Caco-2 (cell line): ENCODE data around the gene ZFP1. TPM values are rescaled to one million over a fixed set of nuclear protein-coding genes. Genes with fewer than 3 reads are reported as not detected.

ENCODE experiments used
- BruUV-seq: library from RNA; stranded (reverse); fragments of 400-500 nt; replicated peaks from 2 replicates; lab custom pipeline; 2021; lab: Mats Ljungman, UMichigan
- CTCF ChIA-PET: fragments of 300-600 bp; sonication (Branson Sonifier 250); formaldehyde crosslinking; loops from one replicate; lab custom pipeline; 2022; ENCODE audit warnings: antibody characterized with exemption; lab: Charles Lee
- POLR2A ChIA-PET: fragments of 300-600 bp; sonication (Branson Sonifier 250); formaldehyde crosslinking; loops from one replicate; lab custom pipeline; 2022; ENCODE audit warnings: antibody characterized with exemption; lab: Charles Lee
- DNase-seq, 2 experiments: peaks; one replicate each; pipeline versions ENCODE4 v3.0.0 to v3.0.0-alpha.2; 2020 to 2022
- H3K27me3 ChIP-seq: replicated peaks from 2 replicates; pipeline ENCODE4 v1.6.0; 2011; ENCODE audit warnings: low read length; ENCODE audit not compliant: control insufficient read depth, insufficient read depth
- H3K36me3 ChIP-seq: 2 replicates; pipeline ENCODE4 v1.5.1; 2011; ENCODE audit warnings: low read length; ENCODE audit not compliant: control insufficient read depth, insufficient read depth
- H3K4me1 ChIP-seq: fragments of 250-450 bp; sonication (Bioruptor Pico); 2 replicates; pipeline ENCODE4 v1.5.1; 2020; ENCODE audit warnings: mild to moderate bottlenecking
- H3K4me3 ChIP-seq: 2 replicates; pipeline ENCODE4 v1.5.1; 2011; ENCODE audit warnings: low read depth, mild to moderate bottlenecking, control low read depth, low read length
- H3K9me3 ChIP-seq: fragments of 250-450 bp; sonication (Bioruptor Pico); 2 replicates; pipeline ENCODE4 v1.5.1; 2020; ENCODE audit warnings: mild to moderate bottlenecking, moderate library complexity
- H3K27ac Mint-ChIP-seq: one replicate; pipeline ENCODE4 v1.8.0; 2022; ENCODE audit warnings: mixed read lengths; ENCODE audit not compliant: unreplicated experiment
- H3K27me3 Mint-ChIP-seq: one replicate; pipeline ENCODE4 v1.8.0; 2022; ENCODE audit warnings: mixed read lengths; ENCODE audit not compliant: insufficient read depth, unreplicated experiment
- H3K36me3 Mint-ChIP-seq: one replicate; pipeline ENCODE4 v1.8.0; 2022; ENCODE audit warnings: mild to moderate bottlenecking, mixed read lengths; ENCODE audit not compliant: insufficient read depth, unreplicated experiment
- H3K4me1 Mint-ChIP-seq: one replicate; pipeline ENCODE4 v1.8.0; 2022; ENCODE audit warnings: low read depth, mixed read lengths; ENCODE audit not compliant: unreplicated experiment
- H3K4me3 Mint-ChIP-seq: one replicate; pipeline ENCODE4 v1.8.0; 2022; ENCODE audit warnings: mild to moderate bottlenecking, moderate library complexity, mixed read lengths; ENCODE audit not compliant: unreplicated experiment
- H3K9me3 Mint-ChIP-seq: one replicate; pipeline ENCODE4 v1.8.0; 2022; ENCODE audit warnings: mixed read lengths; ENCODE audit not compliant: unreplicated experiment
- intact Hi-C: fragments of 100-400 bp; cut with micrococcal nuclease; formaldehyde crosslinking; loops from one replicate; pipeline ENCODE4 v1.10.0; 2022; ENCODE audit not compliant: unreplicated experiment
- total RNA-seq: library from RNA; stranded (reverse); gene quantifications from 2 replicates; pipeline ENCODE4 v1.2.3, GENCODE V29; 2022
- TF ChIP-seq, protein P1 (sequence below), 2 experiments: fragments of 200-600 bp in 1 of 2; IDR thresholded peaks; 1 replicate in 1 of 2; 2 replicates in 1 of 2; pipeline versions ENCODE4 v1.5.1 to v1.8.0; 2011 to 2022; ENCODE audit warnings: antibody characterized with exemption in 1 of 2, control low read depth in 1 of 2, inconsistent platforms in 1 of 2, low read depth in 1 of 2, low read length in 1 of 2, mild to moderate bottlenecking in 1 of 2, moderate library complexity in 1 of 2; ENCODE audit not compliant: insufficient read depth in 1 of 2, severe bottlenecking in 1 of 2, unreplicated experiment in 1 of 2

Gene ZFP1
- total RNA-seq, 1 experiment from 2014 or later: 11.4 TPM

DNA sequence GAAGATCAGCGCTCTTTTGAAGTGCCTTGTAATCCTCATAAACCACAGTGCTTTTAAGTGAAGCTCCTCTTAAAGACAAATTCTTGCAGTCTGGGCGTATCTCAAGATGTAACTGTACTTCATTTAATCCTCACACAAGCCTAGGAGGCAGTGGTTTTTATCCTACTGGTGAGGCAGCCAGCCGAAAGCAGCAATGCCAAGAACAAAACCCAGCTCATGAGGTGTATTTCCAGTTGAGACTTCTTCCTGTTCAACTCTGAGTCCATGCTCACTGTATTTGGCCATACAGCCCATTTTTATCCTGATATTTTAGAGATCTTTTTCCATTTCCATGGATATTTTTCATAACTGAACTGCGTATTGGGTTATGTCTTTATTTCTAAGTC lies 44.9 kb downstream of the ZFP1 start:
- intact Hi-C loops: no loop called here
- CTCF ChIA-PET: interaction anchor here (0.7 kb wide), 1 partner anchor 40 kb away, joined by 3 read pairs; no protein-coding TSS in a partner anchor

DNA sequence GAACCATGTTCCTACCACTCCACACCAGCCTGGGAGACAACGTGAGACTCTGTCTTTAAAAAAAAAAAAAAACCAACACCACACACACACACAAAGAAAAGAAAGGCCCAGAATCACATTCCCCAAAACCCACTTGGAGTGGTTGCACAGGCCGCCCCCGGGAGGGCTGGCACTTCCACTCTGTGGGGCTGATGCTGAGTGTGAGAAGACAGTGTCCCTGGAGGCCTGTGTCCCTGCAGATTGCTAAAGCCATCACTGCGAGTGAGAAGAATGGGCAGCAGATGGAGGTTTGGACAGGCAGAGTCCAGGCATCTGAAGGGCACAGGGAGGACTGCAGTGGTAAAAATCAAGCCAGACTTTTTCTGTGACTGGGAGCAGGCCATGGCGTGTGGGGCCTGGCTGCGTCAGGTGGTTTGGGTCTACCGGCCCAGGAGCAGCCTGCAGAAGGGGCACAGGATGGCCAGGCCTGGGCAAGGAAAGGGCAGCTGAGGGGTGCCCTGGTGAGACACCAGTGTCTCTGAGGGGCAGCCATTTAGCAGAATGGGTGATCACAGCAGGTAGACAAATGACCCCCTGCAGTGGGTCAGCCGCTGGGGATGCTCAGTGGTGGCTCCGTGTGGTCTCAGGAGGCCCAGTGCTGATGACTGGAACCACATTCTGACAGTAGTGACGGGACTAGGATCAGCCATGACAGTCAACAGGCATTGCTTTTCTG lies 45.6 kb downstream of the ZFP1 start:
- Histone ChIP-seq H3K36me3 (no peaks in the 10 kb centered on the region), H3K4me3 (no peak overlapping the region), H3K4me1 (no peaks in the 10 kb centered on the region), H3K9me3 (no peaks in the 10 kb centered on the region), H3K27me3 (no peaks in the 10 kb centered on the region)
- intact Hi-C loops: no loop called here
- H3K27me3 Mint-ChIP-seq: no peaks in the 10 kb centered on the region
- no peak overlapping the region for H3K4me3 Mint-ChIP-seq
- no TSS peak for BruUV-seq
- H3K4me1 Mint-ChIP-seq: peaks cover 18% of the 10 kb centered on the region
- H3K9me3 Mint-ChIP-seq: no peaks in the 10 kb centered on the region
- H3K36me3 Mint-ChIP-seq: no peaks in the 10 kb centered on the region
- POLR2A ChIA-PET: no interaction called here
- TF ChIP-seq, protein P1, sequence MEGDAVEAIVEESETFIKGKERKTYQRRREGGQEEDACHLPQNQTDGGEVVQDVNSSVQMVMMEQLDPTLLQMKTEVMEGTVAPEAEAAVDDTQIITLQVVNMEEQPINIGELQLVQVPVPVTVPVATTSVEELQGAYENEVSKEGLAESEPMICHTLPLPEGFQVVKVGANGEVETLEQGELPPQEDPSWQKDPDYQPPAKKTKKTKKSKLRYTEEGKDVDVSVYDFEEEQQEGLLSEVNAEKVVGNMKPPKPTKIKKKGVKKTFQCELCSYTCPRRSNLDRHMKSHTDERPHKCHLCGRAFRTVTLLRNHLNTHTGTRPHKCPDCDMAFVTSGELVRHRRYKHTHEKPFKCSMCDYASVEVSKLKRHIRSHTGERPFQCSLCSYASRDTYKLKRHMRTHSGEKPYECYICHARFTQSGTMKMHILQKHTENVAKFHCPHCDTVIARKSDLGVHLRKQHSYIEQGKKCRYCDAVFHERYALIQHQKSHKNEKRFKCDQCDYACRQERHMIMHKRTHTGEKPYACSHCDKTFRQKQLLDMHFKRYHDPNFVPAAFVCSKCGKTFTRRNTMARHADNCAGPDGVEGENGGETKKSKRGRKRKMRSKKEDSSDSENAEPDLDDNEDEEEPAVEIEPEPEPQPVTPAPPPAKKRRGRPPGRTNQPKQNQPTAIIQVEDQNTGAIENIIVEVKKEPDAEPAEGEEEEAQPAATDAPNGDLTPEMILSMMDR (IDR thresholded peaks at IDR 0.05; ENCODE audit: insufficient read depth in 1 of 2, low read depth in 1 of 2, low read length in 1 of 2, severe bottlenecking in 1 of 2, unreplicated experiment in 1 of 2): no peak
- peak in 1 of 2 experiments; percentile 22 for DNase-seq
- H3K27ac Mint-ChIP-seq: no peak overlapping the region
- CTCF ChIA-PET: interaction anchor here (0.7 kb wide), 1 partner anchor 40 kb away, joined by 3 read pairs; no protein-coding TSS in a partner anchor

More for the DNA sequence above, 44.9 kb downstream of the ZFP1 start:
- TF ChIP-seq, protein P1 (IDR thresholded peaks at IDR 0.05; ENCODE audit: insufficient read depth in 1 of 2, low read depth in 1 of 2, low read length in 1 of 2, severe bottlenecking in 1 of 2, unreplicated experiment in 1 of 2): no peak
- Histone ChIP-seq H3K9me3 (no peaks in the 10 kb centered on the region), H3K4me3 (no peak overlapping the region), H3K4me1 (no peaks in the 10 kb centered on the region), H3K27me3 (no peaks in the 10 kb centered on the region), H3K36me3 (no peaks in the 10 kb centered on the region)
- no peaks in the 10 kb centered on the region for H3K27me3 Mint-ChIP-seq
- no peak overlapping the region for H3K4me3 Mint-ChIP-seq
- BruUV-seq: no TSS peak
- no peak overlapping the region for H3K27ac Mint-ChIP-seq
- H3K36me3 Mint-ChIP-seq: no peaks in the 10 kb centered on the region
- H3K4me1 Mint-ChIP-seq: peaks cover 15% of the 10 kb centered on the region
- POLR2A ChIA-PET: no interaction called here
- DNase-seq: no peak
- no peaks in the 10 kb centered on the region for H3K9me3 Mint-ChIP-seq

DNA sequence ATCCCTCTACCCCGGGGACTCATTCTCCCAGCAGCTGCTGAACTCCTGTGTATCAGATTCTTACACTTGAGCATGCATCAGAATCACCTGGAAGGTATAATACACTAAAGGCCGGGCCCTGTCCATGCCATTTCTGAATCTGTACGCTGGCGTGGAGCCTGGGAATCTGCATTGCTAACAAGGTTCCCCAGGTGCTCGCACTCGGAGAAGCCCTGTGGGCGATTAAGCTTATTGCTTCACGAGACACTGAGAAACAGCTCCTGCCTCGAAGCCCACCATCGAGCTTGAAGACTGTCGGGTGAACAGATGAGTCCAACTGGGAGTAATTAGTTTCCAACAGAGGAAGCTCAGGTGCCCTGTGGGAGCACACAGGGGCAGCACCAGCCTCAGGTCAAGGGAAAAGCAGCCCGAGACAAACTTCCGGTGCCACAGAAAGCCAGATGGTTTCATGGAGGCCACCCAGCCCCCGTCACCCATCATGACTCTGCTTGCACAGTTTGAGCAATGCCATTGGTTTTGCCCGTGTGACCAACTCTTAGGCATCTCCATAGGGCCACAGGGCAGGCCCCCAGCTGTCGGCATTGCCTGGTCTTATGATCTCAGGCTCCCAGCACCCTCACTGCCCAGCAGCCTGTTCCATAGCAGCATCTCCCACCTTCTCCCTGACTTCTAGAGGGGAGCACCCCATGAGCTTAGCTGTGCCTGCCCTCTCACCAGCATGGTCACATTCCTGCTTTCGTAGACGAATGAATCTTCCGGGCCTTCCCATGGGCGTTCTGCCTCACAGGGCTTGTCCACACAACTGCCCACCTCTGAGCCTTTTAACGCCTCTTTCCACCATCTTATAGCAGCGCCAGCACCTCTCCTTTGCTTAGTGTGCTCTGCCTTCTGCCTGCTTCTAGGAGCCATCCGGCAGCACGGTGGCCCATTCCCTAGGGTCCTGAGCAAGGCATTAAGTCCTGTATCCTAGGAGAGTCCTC lies 47.8 kb downstream of the ZFP1 start:
- intact Hi-C loops: loop anchor here (5.0 kb wide), 2 partner anchors 36 to 451 kb away; partner anchors contain the start of genes KARS1 and TERF2IP
- Mint-ChIP-seq H3K36me3 (no peaks in the 10 kb centered on the region), H3K27me3 (peaks cover 1% of the 10 kb centered on the region), H3K4me3 (no peak overlapping the region), H3K27ac (no peak overlapping the region), H3K4me1 (peaks cover 18% of the 10 kb centered on the region), H3K9me3 (no peaks in the 10 kb centered on the region)
- Histone ChIP-seq H3K27me3 (no peaks in the 10 kb centered on the region), H3K36me3 (no peaks in the 10 kb centered on the region), H3K9me3 (no peaks in the 10 kb centered on the region), H3K4me1 (no peaks in the 10 kb centered on the region), H3K4me3 (no peak overlapping the region)
- TF ChIP-seq, protein P1 (IDR thresholded peaks at IDR 0.05; ENCODE audit: insufficient read depth in 1 of 2, low read depth in 1 of 2, low read length in 1 of 2, severe bottlenecking in 1 of 2, unreplicated experiment in 1 of 2): no peak
- ChIA-PET CTCF (interaction anchor here (0.6 kb wide), 1 partner anchor 908 kb away, joined by 3 read pairs; no protein-coding TSS in a partner anchor), POLR2A (interaction anchor here (1.1 kb wide), 1 partner anchor 70 kb away, joined by 4 read pairs; no protein-coding TSS in a partner anchor)
- peak in 1 of 2 experiments; percentile 26 for DNase-seq
- no TSS peak for BruUV-seq
